Stimulated activated CD4-positive, alpha-beta T cell treated with anti-CD3 and anti-CD28 coated beads, Interleukin-2, amount 100 ng/mL, for 48 hours (primary cell): ENCODE measurements around the gene TRIM41.
"Not testable (repeated sequence)": the region's sequence is repeated elsewhere in the genome, so short reads cannot be mapped to it uniquely, and the experiment has no call there.

ENCODE experiments used
- DNase-seq, 2 donors: peaks; one replicate each; pipeline ENCODE4 v3.0.0-alpha.2; 2020

TRIM41 gene

DNA sequence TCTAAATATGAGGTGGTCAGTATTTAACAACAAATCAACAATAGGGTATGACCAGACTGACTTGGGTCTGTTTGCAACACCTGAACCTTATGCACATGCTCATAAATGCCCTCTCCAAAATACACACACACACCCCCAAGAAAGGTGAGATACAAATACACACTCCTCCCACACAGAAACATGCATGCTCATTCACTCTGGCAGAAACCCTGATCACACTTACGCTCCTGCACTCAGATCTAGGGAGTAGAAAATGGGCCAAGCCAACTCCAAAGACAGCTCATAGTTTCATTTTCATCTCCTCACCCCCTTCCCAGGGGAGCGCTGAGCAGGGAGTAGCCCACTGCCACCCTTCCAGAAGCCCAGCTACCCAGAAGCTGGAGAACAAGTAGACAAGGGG is 29.4 kb upstream of the TRIM41 start:
- no peak for DNase-seq

DNA sequence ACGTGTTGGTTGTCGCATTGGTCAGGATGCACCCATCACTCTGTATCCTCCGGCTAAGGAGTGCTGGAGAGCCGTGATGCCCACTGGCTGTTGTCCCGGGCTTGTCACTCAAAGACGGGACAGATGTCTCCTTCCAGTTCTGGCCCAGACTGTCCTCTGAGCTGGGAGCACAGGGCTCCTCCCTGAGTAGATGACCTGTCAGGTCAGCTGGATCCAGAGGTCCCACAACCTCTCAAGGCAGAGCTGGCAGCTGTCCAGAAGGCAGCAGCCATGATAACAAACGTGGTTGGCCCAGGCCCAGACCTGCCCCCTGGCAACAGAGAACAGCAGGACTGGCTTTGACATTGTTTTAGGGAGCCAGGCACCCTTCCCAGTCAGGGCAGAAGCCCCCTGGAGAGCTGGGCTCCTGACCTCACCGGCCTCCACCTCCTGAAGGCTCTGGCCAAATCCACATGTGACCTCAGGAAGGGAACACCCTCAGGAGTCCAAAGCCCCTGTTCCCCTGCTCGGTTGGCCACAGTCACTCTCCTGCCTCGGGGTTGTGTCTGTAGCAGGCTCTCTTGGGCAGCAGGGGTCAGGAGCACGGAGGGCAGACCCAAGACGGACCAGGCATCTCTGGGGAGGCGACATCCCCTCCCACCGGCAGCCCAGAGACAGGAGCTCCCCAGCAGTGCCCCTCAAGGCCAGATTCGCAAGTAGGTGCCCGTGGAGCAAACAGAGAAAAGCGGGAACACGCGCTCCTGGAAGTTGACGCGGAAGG is 28.4 kb upstream of the TRIM41 start:
- no peak for DNase-seq

DNA sequence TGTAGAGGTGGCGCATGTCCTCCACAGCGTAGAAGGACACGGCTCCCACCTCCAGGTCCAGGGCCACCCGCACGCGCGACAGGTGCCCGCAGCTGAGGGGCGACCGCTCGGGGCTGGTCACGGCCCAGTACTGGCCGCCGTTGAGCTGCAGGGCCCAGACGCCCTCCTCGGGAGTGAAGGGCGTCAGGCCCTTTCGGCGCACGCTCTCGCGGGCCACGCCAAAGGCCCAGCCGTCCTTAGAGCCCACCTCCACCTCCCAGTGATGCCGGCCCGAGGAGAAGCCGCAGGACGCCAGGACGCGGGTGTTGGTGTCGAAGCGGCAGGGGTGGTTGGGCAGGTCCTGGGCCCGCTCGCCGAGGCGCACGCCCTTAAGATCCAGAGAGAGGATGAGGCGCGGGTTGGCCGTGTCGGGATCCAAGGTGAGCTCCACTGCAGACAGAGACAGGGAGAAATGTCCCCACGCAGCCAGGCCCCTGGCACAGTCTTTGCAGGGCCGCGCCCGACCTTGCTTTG is 27.8 kb upstream of the TRIM41 start:
- no peak for DNase-seq

DNA sequence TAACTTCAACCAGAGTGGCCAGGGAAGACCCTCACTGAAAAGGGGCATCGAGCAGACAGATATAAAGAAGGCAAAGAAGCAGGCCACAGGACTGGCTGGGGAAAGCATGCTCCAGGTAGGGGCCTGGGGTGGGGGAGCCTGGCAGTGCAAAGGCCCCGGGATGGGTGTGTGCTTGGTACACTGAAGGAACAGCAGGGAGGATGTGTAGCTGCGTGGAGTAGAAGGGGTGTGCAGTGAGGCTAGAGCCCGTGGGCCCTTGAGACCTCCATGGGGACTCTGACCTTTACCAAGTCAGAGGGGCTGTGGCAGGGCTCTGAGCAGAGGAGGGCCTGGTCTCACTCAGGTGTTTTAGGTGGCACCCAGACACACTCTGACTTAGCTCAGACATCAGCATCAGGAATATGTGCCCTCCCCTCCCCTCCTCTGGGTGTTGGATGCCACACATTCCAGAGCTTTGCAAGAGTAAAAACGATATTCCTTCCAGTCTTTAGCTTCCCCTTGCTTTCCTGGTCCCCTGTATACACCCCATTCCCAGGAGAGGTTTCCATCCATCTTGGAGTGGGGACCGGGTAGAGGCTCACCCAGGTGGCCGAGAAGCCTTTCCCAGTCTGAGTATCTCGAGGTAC is 25.6 kb upstream of the TRIM41 start:
- no peak for DNase-seq

DNA sequence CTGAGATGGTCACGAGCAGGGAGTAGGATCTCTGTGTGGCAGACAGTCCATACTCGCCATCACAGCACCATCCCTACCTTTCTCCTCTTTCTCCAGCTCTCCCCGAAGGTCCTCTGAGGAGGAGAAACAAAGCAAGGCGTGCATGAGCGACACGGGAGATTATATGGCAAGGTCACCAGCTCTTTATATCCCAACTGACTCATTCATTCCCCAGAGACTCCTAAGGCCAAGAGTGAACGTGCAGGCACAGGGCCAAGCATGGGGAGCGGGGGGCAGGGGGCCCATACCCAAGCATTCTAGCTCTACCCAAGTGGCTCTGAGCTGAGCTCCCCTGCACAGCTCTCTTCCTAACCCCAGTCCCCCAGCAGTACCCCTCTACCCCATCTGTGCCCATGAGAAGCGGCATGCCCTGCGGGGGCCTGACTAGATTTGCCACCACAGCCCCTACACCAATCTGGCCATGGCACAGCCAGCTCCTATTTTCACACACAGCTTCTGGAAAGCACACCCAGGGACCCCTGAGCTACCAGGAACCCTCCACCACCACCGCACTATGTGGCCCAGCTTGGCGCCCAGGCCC is 24.9 kb upstream of the TRIM41 start:
- no peak for DNase-seq

DNA sequence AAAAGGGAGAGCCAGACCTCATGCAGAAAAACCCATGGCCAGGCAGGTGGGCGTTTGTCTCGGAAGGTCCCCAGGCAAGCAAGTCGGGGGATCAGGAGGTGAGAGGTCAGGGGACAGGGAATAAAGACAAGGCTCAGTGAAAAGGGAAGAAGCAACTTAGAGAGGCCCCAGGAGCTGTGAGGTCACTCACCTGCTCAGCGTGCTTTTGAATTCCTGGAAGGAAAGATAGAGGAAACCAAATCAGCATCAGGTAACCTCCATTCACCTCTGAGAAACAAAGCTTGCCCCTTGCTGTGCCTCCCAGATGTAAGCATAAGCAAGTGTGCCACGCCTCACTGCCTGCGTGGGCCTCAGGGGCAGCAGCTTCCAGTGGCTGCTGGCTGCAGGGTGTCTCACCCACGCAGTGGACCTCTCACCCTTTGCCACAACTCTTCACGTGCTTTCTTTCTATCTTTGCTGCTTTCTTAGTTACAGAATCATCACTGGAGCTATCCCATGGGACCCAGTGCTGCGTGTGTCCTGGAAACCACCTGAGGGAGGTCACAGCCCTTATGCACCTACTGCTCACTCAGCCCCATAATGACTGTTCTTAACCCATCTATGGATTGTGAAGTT is 24.1 kb upstream of the TRIM41 start:
- no peak for DNase-seq

DNA sequence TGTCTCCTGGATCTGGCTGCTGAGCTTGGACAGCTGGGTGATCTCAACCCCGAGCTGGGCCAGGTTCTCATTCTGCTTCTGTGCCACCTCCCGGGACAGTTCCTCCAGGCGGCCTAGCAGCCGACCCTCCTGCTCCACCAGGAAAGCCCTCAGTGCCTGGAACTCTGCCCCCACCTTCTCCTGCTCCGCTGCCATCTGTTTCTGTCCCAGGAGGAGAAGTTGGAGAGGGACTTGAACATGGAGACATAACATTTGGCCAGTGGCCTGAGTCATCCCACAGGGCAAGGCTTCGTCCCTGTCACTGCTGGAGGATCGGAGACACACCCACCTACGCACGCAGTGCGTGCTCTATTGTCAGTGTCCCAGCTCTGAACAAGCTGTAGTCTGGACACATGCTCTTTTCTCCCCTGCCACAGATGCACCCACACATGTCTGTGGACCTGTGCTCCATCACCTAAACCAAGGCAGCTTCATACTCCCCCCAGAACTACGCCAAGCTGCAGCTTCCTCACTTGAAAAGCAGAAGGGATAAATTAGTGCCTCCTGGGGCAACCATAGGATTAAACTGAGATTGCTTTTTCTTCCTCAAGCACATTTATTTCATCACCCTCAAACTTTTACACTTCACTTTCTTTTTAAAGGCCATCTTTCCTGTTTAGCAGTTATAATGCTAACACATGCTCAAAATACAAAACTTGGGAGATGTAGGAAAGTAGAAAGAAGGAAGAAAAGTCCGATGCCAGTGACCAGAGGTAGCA is 23.0 kb upstream of the TRIM41 start:
- DNase-seq = no peak

DNA sequence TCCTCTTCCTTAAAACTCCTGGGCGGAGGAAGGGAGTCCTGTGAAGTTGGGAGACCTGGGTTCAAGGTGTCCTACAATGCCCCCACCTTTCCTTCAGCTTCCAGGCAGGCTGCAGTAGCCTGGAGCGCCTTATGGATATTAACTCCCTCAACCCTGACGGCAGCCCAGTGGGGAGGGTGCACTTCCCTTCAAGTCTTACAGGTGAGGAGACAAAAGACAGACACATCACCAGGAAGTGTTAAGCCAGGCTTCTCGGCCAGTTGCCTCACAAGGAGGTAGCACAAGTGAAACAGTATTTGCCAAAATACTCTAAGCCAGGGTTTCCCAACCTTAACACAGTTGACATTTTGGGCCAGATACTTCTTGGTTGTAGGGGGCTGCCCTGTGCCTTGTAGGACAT is 22.3 kb upstream of the TRIM41 start:
- DNase-seq = no peak

GRCh38 chr5:181203093-181203711 is 19.9 kb upstream of the TRIM41 start:
- no peak for DNase-seq

GRCh38 chr5:181203777-181204112 is 19.3 kb upstream of the TRIM41 start:
- no peak for DNase-seq

- DNase-seq = no peak
These were observed 18.8 kb upstream of the TRIM41 start for GRCh38 chr5:181204113-181204825.

- DNase-seq = no peak
These were observed 18.0 kb upstream of the TRIM41 start, which contains the start of gene TRIM7 for GRCh38 chr5:181204826-181205760. TRIM7 (minus strand) TSS chr5:181205196; CDS start chr5:181205110, 86 bp downstream.

DNA sequence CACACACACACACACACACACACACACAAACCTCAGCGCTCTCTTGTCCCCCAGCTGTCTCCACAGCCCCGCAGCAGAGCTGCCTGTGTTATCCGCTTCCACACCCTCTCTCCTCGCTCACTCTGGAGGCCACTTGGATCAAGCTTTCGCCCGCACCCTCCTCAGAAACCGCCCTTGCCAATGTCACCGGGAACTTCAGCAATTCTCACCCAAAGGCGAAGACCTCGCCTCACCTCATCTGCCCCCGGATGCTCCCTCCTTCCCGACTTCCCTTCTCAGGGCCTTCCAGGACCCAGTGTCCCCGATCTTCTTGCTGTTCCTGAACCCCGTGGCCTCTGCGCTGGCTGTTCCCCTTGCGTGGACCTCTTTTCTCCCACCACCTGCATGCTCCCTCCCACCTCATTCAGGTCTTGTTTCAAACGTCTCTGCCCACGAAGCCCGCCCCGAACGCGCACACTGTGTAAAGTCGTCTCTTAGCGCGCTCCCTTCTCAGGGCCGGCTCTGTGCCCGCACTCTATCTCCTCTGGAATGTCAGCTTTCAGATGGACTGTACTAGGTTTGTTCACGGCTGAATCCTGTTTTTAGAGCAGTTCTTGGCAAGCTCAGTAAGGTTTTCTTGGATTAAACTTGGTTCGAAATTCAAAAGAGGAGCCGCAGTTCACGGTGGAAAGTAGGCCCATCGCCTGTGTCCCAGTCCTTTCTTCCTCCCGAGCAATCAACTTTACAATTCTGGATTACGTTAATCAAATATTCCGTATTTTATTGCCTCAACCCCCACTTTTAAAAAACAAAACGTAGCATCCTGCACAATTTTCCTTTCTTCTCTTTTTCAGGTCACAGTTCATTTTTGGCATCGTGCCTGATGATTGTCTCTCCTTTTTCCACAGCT is 17.1 kb upstream of the TRIM41 start:
- no peak for DNase-seq

DNA sequence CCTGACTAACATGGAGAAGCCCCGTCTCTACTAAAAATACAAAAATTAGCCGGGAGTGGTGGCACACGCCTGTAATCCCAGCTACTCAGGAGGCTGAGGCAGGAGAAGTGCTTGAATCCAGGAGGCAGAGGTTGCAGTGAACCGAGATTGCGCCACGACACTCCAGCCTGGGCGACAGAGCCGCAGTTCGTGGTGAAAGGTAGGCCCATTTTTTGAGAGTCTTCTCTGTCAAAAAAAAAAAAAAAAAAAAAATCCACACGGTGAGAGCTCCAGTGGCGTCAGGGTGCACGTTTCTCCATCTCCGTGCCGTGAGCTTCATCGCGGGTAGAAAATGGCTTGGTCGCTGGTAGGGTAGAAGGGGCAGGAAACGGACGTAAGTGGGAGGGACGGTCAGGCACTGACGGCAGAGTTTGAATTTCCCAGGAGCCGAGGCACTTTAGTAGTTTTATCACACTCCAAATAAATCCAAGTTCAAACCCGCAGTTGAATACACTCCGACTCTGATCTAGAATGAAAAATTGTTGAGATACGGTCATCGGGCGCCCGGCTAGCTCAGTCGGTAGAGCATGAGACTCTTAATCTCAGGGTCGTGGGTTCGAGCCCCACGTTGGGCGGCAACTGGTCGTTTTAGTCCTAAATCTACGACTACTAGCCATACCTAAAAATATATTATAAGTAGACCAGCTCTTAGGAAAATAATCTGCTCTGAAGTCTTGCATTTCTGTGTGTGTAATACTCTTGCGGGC is 15.7 kb upstream of the TRIM41 start:
- DNase-seq = peak; percentile 92 to 94

DNA sequence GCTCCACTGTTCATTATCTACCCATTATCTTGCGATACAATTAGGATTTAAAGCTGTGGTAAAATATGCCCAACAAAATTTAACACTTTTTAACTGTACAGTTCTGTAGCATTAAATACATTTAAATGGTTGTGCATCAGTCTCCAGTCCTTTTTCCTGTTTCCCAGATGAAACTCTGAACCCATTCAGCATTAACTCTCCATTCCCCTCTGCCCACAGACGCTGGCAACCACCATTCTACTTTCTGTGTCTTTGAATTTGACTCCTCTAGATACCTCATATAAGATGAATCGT is 15.2 kb upstream of the TRIM41 start:
- DNase-seq = no peak

DNA sequence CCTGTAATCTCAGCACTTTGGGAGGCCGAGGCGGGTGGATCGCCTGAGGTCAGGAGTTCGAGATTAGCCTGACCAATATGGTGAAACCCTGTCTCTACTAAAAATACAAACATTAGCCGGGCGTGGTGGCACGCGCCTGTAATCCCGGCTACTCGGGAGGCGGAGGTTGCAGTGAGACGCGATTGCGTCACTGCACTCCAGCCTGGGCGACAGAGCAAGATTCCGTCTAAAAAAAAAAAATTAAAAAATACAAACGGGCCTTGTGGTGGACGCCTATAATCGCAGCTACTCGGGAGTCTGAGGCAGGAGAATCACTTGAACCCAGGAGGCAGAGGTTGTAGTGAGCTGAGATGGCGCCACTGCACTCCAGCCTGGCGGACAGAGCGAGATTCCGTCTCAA is 14.1 kb upstream of the TRIM41 start:
- DNase-seq = not testable (repeated sequence)

DNA sequence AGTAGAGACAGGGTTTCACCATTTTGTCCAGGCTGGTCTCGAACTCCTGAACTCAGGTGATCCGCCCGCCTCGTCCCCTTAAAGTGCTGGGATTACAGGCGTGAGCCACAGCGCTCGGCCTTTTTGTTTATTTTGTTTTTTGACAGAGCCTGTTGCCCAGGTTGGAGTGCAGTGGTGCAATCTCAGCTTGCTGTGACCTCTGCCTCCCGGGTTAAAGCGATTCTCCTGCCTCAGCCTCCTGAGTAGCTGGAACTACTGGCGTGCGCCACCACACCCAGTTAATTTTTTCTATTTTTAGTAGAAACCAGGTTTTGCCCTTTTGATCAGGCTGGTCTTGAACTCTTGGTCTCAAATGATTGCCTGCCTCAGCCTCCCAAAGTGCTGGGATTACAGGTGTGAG is 12.9 kb upstream of the TRIM41 start:
- not testable (repeated sequence) for DNase-seq

DNA sequence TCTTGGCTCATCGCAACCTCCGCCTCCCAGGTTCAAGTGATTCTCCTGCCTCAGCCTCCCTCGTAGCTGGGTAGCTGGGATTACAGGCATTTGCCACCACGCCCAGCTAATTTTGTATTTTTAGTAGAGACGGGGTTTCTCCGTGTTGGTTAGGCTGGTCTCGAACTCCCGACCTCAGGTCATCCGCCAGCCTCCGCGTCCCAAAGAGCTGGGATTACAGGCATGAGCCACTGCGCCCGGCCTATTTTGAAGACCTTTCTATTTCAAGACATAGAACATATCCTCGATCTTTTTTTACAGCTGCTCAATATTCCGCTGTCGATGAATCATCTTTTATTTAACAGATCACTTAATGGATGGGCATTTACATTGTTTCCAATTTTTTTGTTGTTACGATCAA is 12.4 kb upstream of the TRIM41 start:
- DNase-seq = not testable (repeated sequence)

GRCh38 chr5:181211208-181211607 is 11.9 kb upstream of the TRIM41 start:
- DNase-seq = no peak
